ENCODE measurements around the gene MAPK8IP3. TPM values are rescaled to one million over a fixed set of nuclear protein-coding genes. Genes with fewer than 3 reads are reported as not detected.

MAPK8IP3 gene
- total and polyA plus RNA-seq, 8 donors = 25.5 to 244 (median 50.3) TPM

DNA sequence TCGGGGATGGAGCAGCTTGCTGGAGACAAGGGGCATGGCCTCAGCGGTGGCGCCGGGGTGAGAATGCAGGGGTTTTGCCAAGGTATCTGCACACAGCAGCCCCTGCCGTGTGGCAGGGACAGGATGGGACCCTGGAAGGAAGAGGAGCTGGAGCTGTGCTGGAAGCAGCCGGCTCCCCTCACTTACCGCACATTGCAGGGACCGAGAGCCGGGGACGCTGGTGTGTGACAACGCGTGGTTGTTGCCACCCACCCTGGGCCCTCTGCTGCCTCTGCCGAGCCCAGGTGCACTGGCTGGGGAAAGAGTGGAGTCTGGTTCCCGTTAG, 79.8 kb downstream of the MAPK8IP3 start:
- TF ChIP-seq CTCF (IDR thresholded peaks at IDR 0.05) = no peak
- no peaks in the 10 kb centered on the region for H3K9me3 ChIP-seq
- FAIRE-seq (no peak), DNase-seq (peak in 1 of 6 donors; percentile 67), ATAC-seq (no peak)
- H3K27me3 ChIP-seq = no peaks in the 10 kb centered on the region
- H3K27ac ChIP-seq = no peak overlapping the region
- intact Hi-C loops (cut with DNase I) = no loop called here
- WGBS, 2 donors = 87 to 91% methylated on average over 14 of the region's 14 CpGs
- no peak overlapping the region for H3K4me3 ChIP-seq
- H3K36me3 ChIP-seq = no peaks in the 10 kb centered on the region
- H3K4me1 ChIP-seq = peaks cover 5 to 14% (median 9%) of the 10 kb centered on the region in 3 donors

GRCh38 chr16:1786242-1787055, 80.5 kb downstream of the MAPK8IP3 start:
- H3K27me3 ChIP-seq = no peaks in the 10 kb centered on the region
- peaks cover 0 to 8% (median 5%) of the 10 kb centered on the region in 3 donors for H3K4me1 ChIP-seq
- ATAC-seq (no peak), FAIRE-seq (no peak), DNase-seq (peak in 3 of 6 donors; percentile 55 to 81 (median 60))
- no peak for TF ChIP-seq CTCF (IDR thresholded peaks at IDR 0.05)
- no peak overlapping the region for H3K27ac ChIP-seq
- intact Hi-C loops (cut with DNase I) = no loop called here
- no peaks in the 10 kb centered on the region for H3K36me3 ChIP-seq
- WGBS, 2 donors = 87 to 88% methylated on average over 44 to 51 of the region's 51 CpGs
- H3K4me3 ChIP-seq = no peak overlapping the region
- H3K9me3 ChIP-seq = no peaks in the 10 kb centered on the region

DNA sequence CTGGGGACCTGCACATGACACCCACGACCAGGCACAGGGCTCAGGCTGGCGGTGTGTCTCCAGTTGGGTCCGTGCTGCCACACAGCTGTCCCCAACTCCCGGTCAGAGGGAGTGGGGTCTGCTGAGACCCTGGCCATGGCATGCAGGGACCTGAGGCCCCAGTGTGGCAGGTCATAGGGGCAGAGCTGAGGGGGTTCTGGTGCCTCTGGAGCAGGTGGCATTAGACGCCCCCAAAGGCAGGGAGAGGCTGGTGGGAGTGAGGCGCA, 81.0 kb downstream of the MAPK8IP3 start:
- Histone ChIP-seq H3K9me3 (no peaks in the 10 kb centered on the region), H3K36me3 (no peaks in the 10 kb centered on the region), H3K4me1 (peaks cover 0 to 6% (median 5%) of the 10 kb centered on the region in 3 donors), H3K27me3 (no peaks in the 10 kb centered on the region), H3K27ac (no peak overlapping the region), H3K4me3 (no peak overlapping the region)
- intact Hi-C loops (cut with DNase I) = no loop called here
- TF ChIP-seq CTCF (IDR thresholded peaks at IDR 0.05) = no peak
- ATAC-seq (no peak), DNase-seq (peak in 1 of 6 donors; percentile 70), FAIRE-seq (no peak)
- WGBS, 2 donors = 84% methylated on average over 6 of the region's 6 CpGs

DNA sequence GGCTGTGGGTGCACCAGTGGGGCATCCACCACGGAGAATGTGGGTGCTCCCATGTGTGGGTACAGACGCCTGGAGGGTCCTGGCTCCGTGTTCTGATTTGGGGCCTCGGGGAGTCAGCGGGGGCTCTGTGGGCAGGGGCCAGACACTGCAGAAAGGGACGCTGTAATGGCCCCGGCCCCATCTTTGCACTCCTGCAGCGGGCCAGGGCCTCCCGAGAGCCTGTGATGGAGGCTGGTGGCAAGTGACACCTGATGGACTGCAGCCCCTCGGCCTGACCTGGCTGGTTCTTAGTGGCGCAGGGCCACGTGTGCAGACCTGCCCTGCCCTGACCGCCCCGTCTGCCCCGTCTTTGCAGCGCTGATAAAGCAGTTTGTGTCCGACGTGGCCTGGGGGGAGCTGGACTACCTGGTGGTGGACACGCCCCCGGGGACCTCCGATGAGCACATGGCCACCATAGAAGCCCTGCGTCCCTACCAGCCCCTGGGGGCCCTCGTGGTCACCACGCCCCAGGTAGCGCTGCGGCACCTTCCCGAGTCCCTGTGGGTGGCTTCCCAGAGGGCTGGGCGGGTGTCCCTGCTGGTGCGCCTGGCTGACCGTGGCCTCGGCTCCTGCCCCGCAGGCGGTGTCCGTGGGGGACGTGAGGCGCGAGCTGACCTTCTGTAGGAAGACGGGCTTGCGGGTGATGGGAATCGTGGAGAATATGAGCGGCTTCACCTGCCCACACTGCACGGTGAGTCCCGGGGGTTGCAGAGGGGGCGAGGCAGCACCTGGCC, 81.5 kb downstream of the MAPK8IP3 start:
- FAIRE-seq = no peak
- WGBS, 2 donors = 91 to 94% methylated on average over 44 of the region's 44 CpGs
- ATAC-seq = no peak
- intact Hi-C loops (cut with DNase I) = no loop called here
- H3K27me3 ChIP-seq = no peaks in the 10 kb centered on the region
- no peak overlapping the region for H3K4me3 ChIP-seq
- no peaks in the 10 kb centered on the region for H3K36me3 ChIP-seq
- no peak overlapping the region for H3K27ac ChIP-seq
- peak in 1 of 6 donors; percentile 41 for DNase-seq
- H3K4me1 ChIP-seq = peaks cover 0 to 6% (median 5%) of the 10 kb centered on the region in 3 donors
- H3K9me3 ChIP-seq = no peaks in the 10 kb centered on the region
- no peak for TF ChIP-seq CTCF (IDR thresholded peaks at IDR 0.05)
